Muscle of leg (tissue), 11 donors: ENCODE data around the gene CFAP73. TPM values are rescaled to one million over a fixed set of nuclear protein-coding genes. Genes with fewer than 3 reads are reported as not detected.

Source experiments
- DNase-seq: peaks from one replicate; pipeline ENCODE4 v3.0.0; 2013
- H3K27ac ChIP-seq: one replicate; pipeline ENCODE4 v1.5.1; 2013; ENCODE audit warnings: mild to moderate bottlenecking, low read length, control low read depth
- H3K27me3 ChIP-seq: one replicate; pipeline ENCODE4 v1.6.1; 2013; ENCODE audit warnings: low read length; ENCODE audit not compliant: control insufficient read depth, insufficient read depth
- H3K36me3 ChIP-seq: one replicate; pipeline ENCODE4 v1.6.1; 2013; ENCODE audit warnings: low read length; ENCODE audit not compliant: control insufficient read depth, insufficient read depth
- H3K4me1 ChIP-seq: one replicate; pipeline ENCODE4 v1.6.1; 2013; ENCODE audit warnings: low read length; ENCODE audit not compliant: control insufficient read depth, insufficient read depth
- H3K4me3 ChIP-seq: one replicate; pipeline ENCODE4 v1.5.1; 2013; ENCODE audit warnings: low read length, control low read depth
- H3K9me3 ChIP-seq: replicated peaks from 2 replicates; pipeline ENCODE4 v1.6.1; 2013; ENCODE audit warnings: low read depth, low read length; ENCODE audit not compliant: control insufficient read depth
- WGBS: methylation state at CpG from one replicate; pipeline ENCODE4 v1.1.5; 2013; ENCODE audit warnings: missing lambda C conversion rate; ENCODE audit not compliant: insufficient coverage; 5-methylcytosine and 5-hydroxymethylcytosine counted together
- polyA plus RNA-seq, 8 donors: library from polyadenylated mRNA; unstranded; fragments of 120-200 nt; gene quantifications; one replicate each; pipeline versions ENCODE4 v1.2.1 to v1.2.3, GENCODE V29; 2013; ENCODE audit warnings: inconsistent platforms in 1 of 8, low replicate concordance in 1 of 8; ENCODE audit not compliant: insufficient read length in 8 of 8, insufficient read depth in 1 of 8
- total RNA-seq: library from RNA; stranded (reverse); fragments of 120-200 nt; gene quantifications from one replicate; pipeline ENCODE4 v1.2.4, GENCODE V29; 2013

The CFAP73 gene
- total and polyA plus RNA-seq, 9 donors, result 0.16 to 0.47 (median 0.18) TPM; not detected in 3

DNA sequence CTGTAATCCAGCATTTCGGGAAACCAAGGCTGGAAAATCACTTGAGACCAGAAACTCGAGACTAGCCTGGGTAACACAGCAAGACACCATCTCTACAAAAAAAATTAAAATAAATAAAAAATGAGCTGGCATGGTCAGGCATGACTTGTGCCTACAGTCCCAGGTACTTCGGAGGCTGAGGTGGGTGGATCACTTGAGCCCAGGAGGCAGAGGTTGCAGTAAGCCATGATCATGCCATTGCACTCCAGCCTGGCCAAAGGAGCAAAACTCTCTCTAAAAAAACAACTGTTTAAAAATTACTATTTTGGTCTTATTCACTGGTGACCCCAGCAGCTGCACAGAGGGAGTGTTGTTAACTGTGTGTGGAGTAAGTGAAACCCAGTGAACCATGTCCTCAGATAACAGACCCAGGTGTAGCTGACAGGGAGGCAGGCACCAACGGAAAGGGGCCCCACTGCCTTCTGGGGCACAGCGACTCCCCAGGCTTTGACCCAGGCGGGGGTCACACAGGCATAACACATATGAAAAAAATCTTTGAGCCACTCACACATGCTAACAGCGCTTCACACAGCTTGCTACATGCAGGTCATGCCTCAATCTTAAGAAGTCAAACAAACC lies 23.7 kb downstream of the CFAP73 start:
- Histone ChIP-seq H3K4me1 (no peaks in the 10 kb centered on the region), H3K36me3 (peaks cover 85% of the 10 kb centered on the region), H3K9me3 (peaks cover 13% of the 10 kb centered on the region), H3K4me3 (no peak overlapping the region), H3K27me3 (no peaks in the 10 kb centered on the region), H3K27ac (no peak overlapping the region)
- DNase-seq, result no peak
- 92% methylated on average over 4 of the region's 7 CpGs for WGBS

DNA sequence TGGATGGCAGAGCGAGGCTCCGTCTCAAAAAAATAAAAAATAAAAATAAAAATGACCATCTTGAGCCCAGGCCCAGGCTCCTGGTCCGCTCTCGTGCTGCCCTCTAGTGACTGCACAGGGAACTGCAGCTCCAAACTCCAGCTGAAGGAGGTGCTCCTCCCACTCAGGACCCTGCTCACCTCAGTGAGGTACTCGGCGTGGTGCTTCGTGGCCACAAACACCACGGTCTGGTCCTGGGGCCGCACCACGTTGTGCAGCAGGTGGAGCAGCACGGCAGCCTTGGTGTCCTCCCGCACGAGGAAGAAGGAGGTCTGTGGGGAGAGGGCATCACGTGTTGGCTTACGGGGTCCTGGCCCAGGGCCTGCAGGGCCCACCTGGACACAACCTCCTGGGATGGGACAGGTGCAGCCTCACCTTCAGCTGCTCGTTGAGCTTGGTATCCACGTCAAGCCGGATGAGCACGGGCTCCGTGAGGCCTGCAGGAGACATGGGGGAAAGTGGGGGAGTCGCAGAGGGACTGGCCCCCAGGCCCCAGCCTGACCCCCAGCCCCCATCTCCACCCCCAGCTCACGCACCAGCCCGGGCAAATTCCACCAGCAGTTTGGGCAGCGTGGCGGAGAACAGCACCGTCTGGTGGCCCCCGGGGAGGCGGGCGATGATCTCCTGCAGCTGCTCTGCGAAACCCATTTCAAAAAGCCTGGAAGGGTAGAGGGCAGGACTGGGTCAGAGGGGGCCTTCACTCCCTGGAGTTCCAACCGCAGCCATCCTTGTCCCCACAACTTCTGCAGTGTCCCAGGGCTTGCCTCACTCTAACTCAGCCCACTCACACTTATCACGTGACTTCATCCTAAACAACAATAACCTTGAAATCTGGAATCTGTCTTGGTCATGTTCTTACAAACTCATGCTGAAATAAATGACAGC lies 25.2 kb downstream of the CFAP73 start:
- no peak overlapping the region for H3K4me3 ChIP-seq
- WGBS, result 41% methylated on average over 17 of the region's 32 CpGs
- peaks cover 13% of the 10 kb centered on the region for H3K9me3 ChIP-seq
- DNase-seq, result peak; percentile 64
- no peaks in the 10 kb centered on the region for H3K4me1 ChIP-seq
- peaks cover 88% of the 10 kb centered on the region for H3K36me3 ChIP-seq
- H3K27ac ChIP-seq, result no peak overlapping the region
- no peaks in the 10 kb centered on the region for H3K27me3 ChIP-seq

DNA sequence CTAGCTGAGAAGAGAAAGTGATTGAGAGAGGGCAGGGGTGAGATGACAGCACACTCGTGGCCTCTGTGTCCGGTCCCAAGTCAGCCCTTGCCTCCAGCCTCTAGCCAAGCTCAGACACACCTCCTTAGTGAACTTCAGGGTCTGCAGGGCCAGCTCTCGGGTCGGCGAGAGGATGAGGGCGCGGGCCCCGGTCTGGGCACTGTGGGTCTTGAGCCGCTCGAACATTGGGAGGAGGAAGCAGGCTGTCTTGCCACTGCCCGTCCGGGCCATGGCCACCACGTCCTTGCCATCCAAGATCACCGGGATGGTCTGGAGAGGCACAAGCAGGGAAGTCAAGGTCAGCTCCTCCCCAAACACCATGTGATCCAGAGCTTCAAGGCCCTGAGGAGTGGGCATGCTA lies 29.5 kb downstream of the CFAP73 start:
- Histone ChIP-seq H3K9me3 (peaks cover 13% of the 10 kb centered on the region), H3K27ac (no peak overlapping the region), H3K27me3 (no peaks in the 10 kb centered on the region), H3K4me3 (no peak overlapping the region), H3K36me3 (peaks cover 69% of the 10 kb centered on the region), H3K4me1 (peaks cover 3% of the 10 kb centered on the region)
- no peak for DNase-seq
- 95% methylated on average over 14 of the region's 14 CpGs for WGBS

DNA sequence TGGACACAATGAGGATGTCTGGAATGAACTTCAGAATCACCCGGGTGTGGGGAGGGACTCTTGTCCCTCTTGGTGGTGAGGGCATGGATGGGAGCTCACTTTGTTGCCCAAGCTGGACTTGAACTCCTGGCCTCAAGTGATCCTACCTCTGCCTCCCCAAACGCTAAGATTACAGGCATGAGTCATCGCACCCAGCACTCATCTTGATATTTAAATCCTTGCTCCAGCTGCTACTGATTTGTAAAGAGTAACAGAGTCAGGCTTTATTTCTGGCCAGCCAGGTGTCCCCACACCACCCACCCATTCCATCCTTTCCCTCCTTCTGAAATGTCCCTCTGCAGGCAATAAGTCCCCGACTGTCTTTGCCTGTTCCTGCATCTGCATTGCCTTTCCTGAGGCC lies 30.8 kb downstream of the CFAP73 start:
- Histone ChIP-seq H3K4me1 (peaks cover 6% of the 10 kb centered on the region), H3K27me3 (no peaks in the 10 kb centered on the region), H3K9me3 (peaks cover 13% of the 10 kb centered on the region), H3K4me3 (no peak overlapping the region), H3K36me3 (peaks cover 56% of the 10 kb centered on the region), H3K27ac (no peak overlapping the region)
- DNase-seq, result no peak
- 98% methylated on average over 4 of the region's 4 CpGs for WGBS

DNA sequence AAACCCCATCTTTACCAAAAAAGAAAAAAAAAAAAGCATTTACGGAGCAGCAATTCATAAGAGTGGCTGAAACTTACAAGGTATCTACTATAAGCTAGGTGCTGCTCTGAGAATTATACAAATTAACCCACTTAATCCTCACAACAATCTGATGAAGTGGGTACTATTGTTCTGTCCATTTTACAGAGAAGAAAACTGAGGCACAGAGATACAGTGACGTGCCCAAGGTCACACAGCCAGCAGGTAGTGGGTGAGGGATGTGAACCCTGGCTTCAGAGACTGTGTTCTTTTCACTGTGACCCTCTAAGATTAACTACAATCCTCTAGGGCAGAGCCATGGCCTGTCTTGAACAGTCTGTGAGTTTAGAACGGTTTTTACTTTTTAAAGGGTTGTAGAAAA lies 32.5 kb downstream of the CFAP73 start:
- Histone ChIP-seq H3K4me3 (no peak overlapping the region), H3K36me3 (peaks cover 50% of the 10 kb centered on the region), H3K4me1 (peaks cover 18% of the 10 kb centered on the region), H3K9me3 (peaks cover 10% of the 10 kb centered on the region), H3K27ac (no peak overlapping the region), H3K27me3 (no peaks in the 10 kb centered on the region)
- no peak for DNase-seq
- no CpG with 5 or more reads among the region's 3 CpGs for WGBS

DNA sequence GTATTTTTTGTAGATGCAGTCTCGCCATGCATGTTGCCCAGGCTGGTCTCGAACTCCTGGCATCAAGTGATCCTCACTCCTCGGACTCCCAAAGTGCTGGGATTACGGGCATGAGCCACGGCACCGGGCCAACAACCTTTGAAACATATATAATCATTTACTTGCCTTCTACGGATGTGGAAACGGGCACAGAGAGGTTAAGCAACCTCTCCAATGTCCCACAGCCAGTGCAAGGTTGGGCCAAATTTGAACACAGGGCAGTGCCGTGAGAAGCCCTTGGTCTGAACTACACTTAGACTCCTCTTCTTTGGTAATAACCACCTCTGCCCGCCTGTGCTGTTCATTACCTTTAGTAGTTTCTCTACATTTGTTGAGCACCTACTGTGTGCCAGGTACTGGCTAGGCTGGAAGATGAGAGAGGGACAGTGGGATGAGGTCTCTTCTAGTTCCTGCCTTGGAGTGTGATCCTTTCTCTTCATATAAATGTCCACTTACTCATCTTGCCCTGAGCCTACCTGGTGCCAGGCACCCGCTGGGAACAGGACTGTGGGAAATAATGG lies 33.6 kb downstream of the CFAP73 start:
- H3K27ac ChIP-seq, result no peak overlapping the region
- peaks cover 39% of the 10 kb centered on the region for H3K36me3 ChIP-seq
- 94% methylated on average over 8 of the region's 11 CpGs for WGBS

DNA sequence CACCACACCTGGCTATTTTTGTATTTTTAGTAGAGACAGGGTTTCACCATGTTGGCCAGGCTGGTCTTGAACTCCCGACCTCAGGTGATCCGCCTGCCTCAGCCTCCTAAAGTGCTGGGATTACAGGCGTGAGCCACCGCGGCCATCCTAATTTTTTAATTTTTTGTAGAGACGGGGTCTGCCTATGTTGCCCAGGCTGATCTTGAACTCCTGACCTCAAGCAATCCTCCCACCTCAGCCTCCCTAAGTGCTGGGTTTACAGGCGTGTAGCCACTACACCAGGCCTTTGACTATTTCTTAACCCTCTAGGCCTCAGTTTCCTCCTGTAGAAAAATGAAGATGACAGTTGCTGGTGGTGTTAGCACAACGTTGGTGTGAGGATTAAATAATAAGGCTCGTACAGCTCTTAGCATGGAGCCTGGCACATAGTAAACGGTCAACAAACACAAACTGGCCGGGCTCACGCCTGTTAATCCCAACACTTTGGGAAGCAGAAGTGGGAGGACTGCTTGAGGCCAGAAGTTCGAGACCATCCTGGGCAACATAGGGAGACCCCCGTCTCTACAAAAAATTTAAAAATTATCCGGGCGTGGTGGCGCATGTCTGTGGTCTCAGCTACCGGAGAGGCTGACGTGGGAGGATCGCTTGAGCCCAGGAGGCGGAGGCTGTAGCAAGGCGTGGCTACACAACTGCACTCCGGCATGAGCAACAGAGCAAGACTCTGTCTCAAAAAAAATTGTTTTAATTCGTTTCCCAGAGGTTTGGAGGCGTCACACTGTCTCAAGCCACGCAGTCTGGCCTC lies 34.8 kb downstream of the CFAP73 start:
- Histone ChIP-seq H3K27me3 (no peaks in the 10 kb centered on the region), H3K9me3 (no peaks in the 10 kb centered on the region), H3K36me3 (peaks cover 32% of the 10 kb centered on the region), H3K4me1 (peaks cover 19% of the 10 kb centered on the region), H3K27ac (peak overlapping the region; percentile 97), H3K4me3 (peak overlapping the region; percentile 98)
- 15% methylated on average over 18 of the region's 26 CpGs for WGBS
- DNase-seq, result no peak

More for the DNA sequence above, 33.6 kb downstream of the CFAP73 start:
- Histone ChIP-seq H3K4me1 (peaks cover 19% of the 10 kb centered on the region), H3K4me3 (no peak overlapping the region), H3K9me3 (no peaks in the 10 kb centered on the region), H3K27me3 (no peaks in the 10 kb centered on the region)
- no peak for DNase-seq

DNA sequence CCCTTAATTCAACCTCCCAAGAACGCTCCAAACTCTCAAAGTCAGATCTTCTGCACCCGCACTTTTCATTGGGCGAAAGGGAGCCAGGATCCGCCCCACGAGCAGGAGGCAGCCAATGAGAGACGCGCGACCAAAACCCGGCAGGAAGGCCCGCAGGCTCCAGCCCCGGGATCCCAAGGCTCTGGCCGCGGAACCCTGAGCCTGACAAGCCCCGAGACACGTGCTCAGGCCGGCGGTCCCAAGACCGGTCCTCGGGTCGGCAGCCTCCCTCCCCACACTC lies 35.3 kb downstream of the CFAP73 start:
- DNase-seq, result peak; percentile 96
- peaks cover 19% of the 10 kb centered on the region for H3K4me1 ChIP-seq
- no peaks in the 10 kb centered on the region for H3K9me3 ChIP-seq
- WGBS, result under 1% methylated on average over 20 of the region's 20 CpGs
- peak overlapping the region; percentile 97 for H3K27ac ChIP-seq
- peak overlapping the region; percentile 98 for H3K4me3 ChIP-seq
- H3K27me3 ChIP-seq, result no peaks in the 10 kb centered on the region
- peaks cover 30% of the 10 kb centered on the region for H3K36me3 ChIP-seq

DNA sequence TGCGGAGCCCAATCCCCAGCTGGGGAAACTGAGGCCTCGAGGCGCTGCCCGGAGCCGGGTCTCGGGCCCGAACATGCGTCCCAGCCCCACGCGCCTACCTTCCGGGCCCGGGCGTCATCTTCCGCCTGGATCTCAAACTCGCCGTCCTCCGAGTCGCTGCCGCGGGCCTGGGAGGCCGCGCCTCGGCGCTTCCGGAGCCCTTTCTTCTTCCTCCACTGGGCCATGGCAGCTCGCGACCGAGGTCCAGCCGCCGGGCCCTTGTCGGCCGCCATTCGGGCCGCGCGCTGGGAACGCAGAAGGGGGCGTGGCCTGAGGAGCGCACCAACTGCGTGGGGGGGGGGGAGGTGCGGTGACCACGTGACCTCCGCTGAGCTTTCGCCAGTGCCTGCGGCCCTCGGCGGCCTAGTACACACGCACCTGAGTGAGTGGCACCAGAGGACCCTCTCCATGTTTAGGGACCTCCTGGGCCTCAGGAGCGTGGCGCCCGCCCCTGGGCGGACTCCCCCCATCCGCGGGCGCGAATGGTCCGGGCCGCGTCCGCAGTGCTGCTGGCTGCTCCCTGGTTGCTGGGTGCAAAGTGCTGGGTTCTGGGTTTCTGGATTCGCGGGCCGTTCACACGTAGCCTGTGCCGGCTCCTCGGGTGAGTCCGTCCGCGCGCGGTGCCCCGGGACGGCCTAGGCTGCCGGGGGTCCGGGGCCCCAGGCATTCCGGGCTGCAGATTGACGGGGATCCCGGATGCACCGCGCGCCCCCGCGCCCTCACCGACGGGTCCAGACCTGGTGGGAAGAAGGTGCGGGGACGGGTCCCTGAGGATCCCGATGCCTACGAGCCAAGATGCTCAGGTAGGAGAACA lies 35.9 kb downstream of the CFAP73 start, which contains the start of the genes DDX54 and RITA1:
TSS of gene DDX54 (minus strand) at position 299 of the 853 bp plus-strand sequence. CDS start at position 272, 27 bp downstream.
TSS of gene RITA1 (plus strand) at position 542 of the 853 bp plus-strand sequence. CDS start 1,026 bp downstream, outside the sequence.
- H3K9me3 ChIP-seq, result no peaks in the 10 kb centered on the region
- H3K4me3 ChIP-seq, result peak within 1 kb of the TSS; percentile 98
- H3K27me3 ChIP-seq, result no peaks in the 10 kb centered on the region
- peak within 1 kb of the TSS; percentile 97 for H3K27ac ChIP-seq
- peaks cover 19% of the 10 kb centered on the region for H3K4me1 ChIP-seq
- H3K36me3 ChIP-seq, result peaks cover 25% of the 10 kb centered on the region
- under 1% methylated on average over 77 of the region's 89 CpGs for WGBS
- peak; percentile 88 for DNase-seq
